Spleen (tissue), 7 donors: ENCODE results near the gene CAMP.
A peak's percentile ranks its signal among the peaks of the same experiment; 100 is the strongest.

ENCODE experiments used
- CTCF ChIP-seq, 11 experiments: fragments of 200-600 bp in 7 of 11; fragments of 450-650 bp in 4 of 11; sonication (generic) in 4 of 11; IDR thresholded peaks in 8 of 11; conservative IDR thresholded peaks in 3 of 11; 1 replicate in 7 of 11; 2 replicates in 4 of 11; pipeline versions ENCODE4 v1.4.0 to v1.8.0; 2016 to 2021; ENCODE audit warnings: antibody characterized with exemption in 11 of 11, inconsistent platforms in 4 of 11, mild to moderate bottlenecking in 1 of 11
- POLR2A ChIP-seq, 3 donors: fragments of 450-650 bp; IDR thresholded peaks; one replicate each; pipeline ENCODE4 v1.5.1; 2017; ENCODE audit warnings: antibody characterized with exemption in 3 of 3, mild to moderate bottlenecking in 1 of 3
- donor health status: DM: no; HTN: no; CAD: no; lungs with moderate emphysema.
- donor health status: DM: no; HTN: no; CAD: no.
- donor health status: DM: no; HTN: no; CAD: no.

GRCh38 chr3:48232734-48233133 is 9.4 kb downstream of the CAMP start:
- peak in 10 of 11 experiments; percentile 39 to 76 (median 66) for TF ChIP-seq CTCF (IDR thresholded peaks at IDR 0.05 in 8 of 11, conservative IDR thresholded peaks at IDR 0.05 in 3 of 11)
- TF ChIP-seq POLR2A (IDR thresholded peaks at IDR 0.05) = no peak
